HEK293T (cell line): ENCODE data around the gene MAMDC2.
"Not testable (repeated sequence)": the region's sequence is repeated elsewhere in the genome, so short reads cannot be mapped to it uniquely, and the experiment has no call there.

Source experiments
- BHLHE40 ChIP-seq: fragments of 450-650 bp; IDR thresholded peaks from 2 replicates; pipeline ENCODE4 v1.6.1; 2016; ENCODE audit warnings: mild to moderate bottlenecking, moderate library complexity, borderline replicate concordance
- FOXA1 ChIP-seq: fragments of 450-650 bp; IDR thresholded peaks from 2 replicates; pipeline ENCODE4 v1.6.1; 2016; ENCODE audit warnings: mild to moderate bottlenecking
- FOXK2 ChIP-seq: fragments of 450-650 bp; IDR thresholded peaks from 2 replicates; pipeline ENCODE4 v1.6.1; 2016; ENCODE audit warnings: mild to moderate bottlenecking
- TARDBP ChIP-seq: fragments of 450-650 bp; IDR thresholded peaks from 2 replicates; pipeline ENCODE4 v1.6.1; 2016

GRCh38 chr9:70204743-70205142 is 161.1 kb downstream of the MAMDC2 start:
- not testable (repeated sequence) for TF ChIP-seq FOXA1, BHLHE40, TARDBP, FOXK2
